ENCODE data around the gene LIAS. TPM values are rescaled to one million over a fixed set of nuclear protein-coding genes. Genes with fewer than 3 reads are reported as not detected.
"Not testable (repeated sequence)": the region's sequence is repeated elsewhere in the genome, so short reads cannot be mapped to it uniquely, and the experiment has no call there.

The LIAS gene
- polyA plus RNA-seq, 1 donor: 30.1 TPM

DNA sequence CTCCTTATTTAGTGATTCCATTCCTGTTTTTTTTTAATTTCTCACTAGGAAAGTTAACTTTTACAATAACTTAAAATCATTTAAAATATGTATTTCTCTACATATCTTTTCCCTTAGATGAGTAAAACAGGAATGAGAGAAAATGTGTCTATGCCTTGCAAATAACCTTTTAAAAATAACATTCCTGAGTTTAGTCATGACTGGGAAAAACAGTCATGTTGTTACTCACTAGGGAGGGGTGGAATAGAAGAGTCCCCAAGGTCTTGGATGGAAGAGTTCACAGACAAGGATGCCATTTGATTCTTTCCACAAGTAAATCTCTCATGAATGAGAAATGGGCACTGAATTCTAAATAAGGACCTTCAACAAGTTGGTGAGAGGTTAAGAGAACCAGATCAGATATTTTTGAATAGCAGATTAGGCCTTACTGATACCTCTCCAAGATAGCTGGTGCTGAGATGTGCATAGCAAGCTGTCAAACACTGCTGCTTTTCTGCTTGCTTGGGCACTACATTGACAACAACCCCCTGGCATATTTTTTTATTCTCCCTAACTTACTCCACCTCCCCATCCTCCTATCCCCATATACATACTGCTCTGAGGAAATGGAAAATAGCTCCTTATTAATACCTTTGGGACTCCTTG, 43.3 kb downstream of the LIAS start:
- DNase-seq: no peak

- not testable (repeated sequence) for DNase-seq
These were observed 43.8 kb downstream of the LIAS start for GRCh38 chr4:39502664-39503035.

GRCh38 chr4:39504538-39504937, 45.7 kb downstream of the LIAS start:
- no peak for DNase-seq

DNA sequence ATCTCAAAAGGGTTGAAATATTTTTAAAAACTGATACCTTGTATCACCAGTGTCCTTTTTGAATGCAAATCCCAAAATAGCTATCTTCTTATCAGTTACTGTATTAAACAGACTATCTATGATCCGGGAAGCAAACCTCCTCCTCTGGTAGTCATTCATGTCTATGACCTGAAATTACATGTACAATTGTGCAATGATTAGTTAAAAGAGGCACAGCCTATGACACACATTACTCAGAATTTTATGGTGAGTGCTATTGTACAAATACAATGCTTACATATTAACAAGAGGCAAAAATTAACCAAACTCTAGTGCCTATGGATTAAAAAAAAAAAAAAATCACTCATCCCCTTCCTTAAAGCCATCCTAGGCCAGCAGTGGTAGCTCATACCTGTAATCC, 46.7 kb downstream of the LIAS start:
- no peak for DNase-seq

DNA sequence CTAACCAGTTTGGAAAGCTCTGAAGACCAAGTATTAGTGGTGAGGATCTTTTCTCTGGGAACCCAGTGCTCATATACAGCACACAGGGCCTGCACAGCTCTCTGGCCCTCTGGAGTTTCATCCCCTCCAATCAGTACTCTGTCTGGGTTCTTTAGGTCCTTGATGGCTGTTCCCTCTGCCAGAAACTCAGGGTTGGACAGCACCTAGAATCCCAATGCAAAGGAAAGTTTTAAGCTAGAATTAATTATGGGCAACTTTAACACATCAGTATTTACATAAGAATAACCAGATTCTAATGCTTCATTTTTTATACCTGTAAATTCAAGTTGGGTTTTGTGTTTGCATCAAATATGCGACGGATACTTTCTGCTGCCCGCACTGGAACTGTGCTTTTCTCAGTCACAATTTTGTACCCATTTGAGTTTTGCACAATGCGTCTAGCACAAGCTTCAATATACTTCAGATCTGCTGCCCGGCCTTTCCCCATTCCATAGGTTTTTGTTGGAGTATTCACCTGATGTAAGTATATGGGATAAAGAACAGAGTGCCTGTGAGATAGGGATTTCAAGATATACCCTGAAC, 51.6 kb downstream of the LIAS start:
- DNase-seq: no peak

- not testable (repeated sequence) for DNase-seq
These were observed 55.4 kb downstream of the LIAS start for GRCh38 chr4:39514266-39514665.

DNA sequence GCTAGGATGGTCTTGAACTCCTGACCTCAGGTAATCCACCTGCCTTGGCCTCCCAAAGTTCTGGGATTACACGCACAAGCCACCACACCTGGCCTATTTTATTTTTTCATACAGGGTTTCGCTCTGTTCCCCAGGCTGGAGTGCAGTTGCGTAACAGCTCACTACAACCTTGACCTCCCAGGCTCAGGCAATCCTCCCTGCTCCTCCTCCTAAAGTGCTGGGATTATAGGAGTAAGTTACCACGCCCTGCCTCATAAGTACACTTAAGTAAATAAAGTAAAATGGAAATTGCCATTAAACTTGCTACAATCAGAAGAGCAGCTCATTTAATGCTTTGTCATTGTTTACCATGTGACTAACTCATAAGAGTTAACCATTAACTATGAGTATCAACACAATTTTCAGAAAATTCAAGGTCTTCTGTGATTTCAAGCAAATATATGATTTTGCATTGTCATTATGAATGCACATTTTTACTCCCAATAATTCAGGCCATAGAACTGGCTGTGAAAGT, 56.1 kb downstream of the LIAS start:
- DNase-seq: no peak

GRCh38 chr4:39515669-39516401, 57.0 kb downstream of the LIAS start:
- DNase-seq: not testable (repeated sequence)

- no peak for DNase-seq
These were observed 57.6 kb downstream of the LIAS start for GRCh38 chr4:39516407-39516966.

DNA sequence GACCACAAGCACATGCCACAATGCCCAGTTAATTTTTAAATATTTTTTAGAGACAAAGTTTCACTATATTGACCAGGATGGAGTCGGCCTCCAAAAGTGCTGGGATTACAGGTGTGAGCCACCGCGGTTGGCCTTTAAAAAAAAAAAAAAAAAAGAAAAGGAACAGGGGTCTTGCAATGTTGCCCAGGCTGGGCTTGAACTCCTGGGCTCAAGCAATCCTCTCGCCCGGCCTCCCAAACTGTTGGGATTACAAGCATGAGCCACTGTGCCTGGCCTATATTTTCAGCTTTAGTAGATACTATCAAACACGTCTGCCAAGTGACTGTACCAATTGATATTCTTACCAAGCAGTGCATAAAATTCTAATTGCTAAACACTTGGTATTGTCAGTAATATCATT, 59.6 kb downstream of the LIAS start:
- no peak for DNase-seq

- peak; percentile 29 for DNase-seq
These were observed 62.5 kb downstream of the LIAS start for GRCh38 chr4:39521253-39521919.

DNA sequence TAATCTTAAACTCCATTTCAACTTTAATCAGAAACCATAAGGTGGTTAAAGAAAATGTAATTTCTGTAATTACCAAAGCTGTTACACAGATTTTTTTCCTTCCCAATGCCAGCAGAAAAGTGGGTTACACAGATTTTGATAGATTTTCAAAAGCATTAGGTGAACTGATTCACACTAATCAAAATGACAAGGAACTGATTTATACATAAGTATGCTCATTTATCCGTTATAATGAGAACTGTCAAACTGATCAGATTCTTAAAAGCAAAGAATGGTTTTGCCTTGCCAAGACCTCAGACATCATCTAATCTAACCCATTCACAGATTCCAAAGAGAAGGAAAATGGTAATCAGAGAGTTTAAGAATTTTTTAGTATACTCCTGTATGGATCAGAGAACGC, 63.2 kb downstream of the LIAS start:
- DNase-seq: peak; percentile 4

GRCh38 chr4:39524161-39524957, 65.5 kb downstream of the LIAS start:
- DNase-seq: no peak

DNA sequence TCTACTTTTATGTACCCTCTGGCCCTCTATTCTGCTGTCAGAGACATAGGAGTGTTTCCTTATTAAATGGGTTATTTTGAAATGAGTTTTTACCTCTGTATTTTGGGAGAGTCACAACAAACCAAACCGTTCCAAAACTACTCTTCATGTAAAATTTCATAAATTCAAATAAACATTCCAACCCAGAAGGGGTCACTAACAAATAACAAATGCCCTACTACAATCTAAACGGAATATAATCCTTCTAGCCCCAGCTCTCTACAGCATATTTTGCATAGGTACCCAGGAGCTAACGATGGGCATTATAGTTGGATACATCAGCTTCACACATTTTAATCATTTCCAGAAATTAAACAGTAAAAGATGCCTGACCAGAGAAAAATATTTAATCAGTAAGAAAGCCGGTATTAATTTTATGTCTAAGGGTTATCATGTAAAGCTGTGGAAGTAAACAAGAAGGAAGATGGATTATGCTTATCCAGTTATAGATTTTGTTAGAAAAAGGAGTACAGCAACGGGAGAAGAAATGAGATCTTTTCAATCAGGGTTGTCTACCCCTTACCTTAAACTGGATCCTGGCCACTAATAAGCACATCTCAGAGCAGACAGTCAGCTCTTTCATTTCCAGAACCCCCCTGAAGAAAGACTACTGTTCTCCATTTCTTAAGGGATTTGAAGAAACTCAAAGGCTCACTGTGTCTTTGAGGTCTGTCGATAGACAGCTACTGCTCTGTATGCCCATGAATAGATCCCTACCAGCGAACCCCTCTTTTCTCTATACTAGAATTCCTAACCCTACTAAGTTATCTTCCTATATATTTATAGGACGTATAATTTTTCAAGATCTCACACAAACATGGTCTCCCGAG, 67.2 kb downstream of the LIAS start:
- peak; percentile 6 for DNase-seq

GRCh38 chr4:39526765-39527295, 68.0 kb downstream of the LIAS start:
- no peak for DNase-seq

GRCh38 chr4:39527296-39528060, 68.6 kb downstream of the LIAS start, which contains the start of gene UGDH:
Gene UGDH (minus strand): TSS chr4:39527439. CDS start chr4:39521512, 5,927 bp downstream.
- DNase-seq: peak; percentile 99

- no peak for DNase-seq
These were observed 69.2 kb downstream of the LIAS start for GRCh38 chr4:39528061-39528465.
